SK-N-MC (cell line): ENCODE measurements around the gene GUF1.

ENCODE experiments used
- DNase-seq: peaks from one replicate; pipeline ENCODE4 v3.0.0-alpha.2; 2011; ENCODE audit warnings: low read depth, low spot score
- H3K27ac ChIP-seq: fragments of 200-600 bp; sonication (generic); 2 replicates; pipeline ENCODE4 v1.5.1; 2016; ENCODE audit warnings: mixed run types
- H3K36me3 ChIP-seq: fragments of 200-600 bp; sonication (generic); 2 replicates; pipeline ENCODE4 v1.6.1; 2017; ENCODE audit warnings: antibody characterized with exemption, low read length, mixed read lengths; ENCODE audit not compliant: insufficient read depth
- H3K4me3 ChIP-seq: fragments of 200-600 bp; sonication (generic); 2 replicates; pipeline ENCODE4 v1.5.1; 2016
- H3K9ac ChIP-seq: fragments of 200-600 bp; sonication (generic); 2 replicates; pipeline ENCODE4 v1.8.0; 2017; ENCODE audit warnings: mixed run types, mixed read lengths; ENCODE audit not compliant: insufficient read length
- H3K9me3 ChIP-seq: fragments of 200-600 bp; sonication (generic); 2 replicates; pipeline ENCODE4 v1.6.1; 2017; ENCODE audit warnings: low read depth, mild to moderate bottlenecking, antibody characterized with exemption, low read length, moderate library complexity, mixed read lengths
- EZH2 ChIP-seq: fragments of 200-600 bp; sonication (generic); IDR thresholded peaks from one replicate; pipeline ENCODE4 v1.6.1; 2017; ENCODE audit warnings: antibody characterized with exemption
- POLR2AphosphoS5 ChIP-seq: IDR thresholded peaks from 2 replicates; pipeline ENCODE4 v1.6.1; 2012; ENCODE audit warnings: mild to moderate bottlenecking, low read depth, low read length, borderline replicate concordance

The GUF1 gene

DNA sequence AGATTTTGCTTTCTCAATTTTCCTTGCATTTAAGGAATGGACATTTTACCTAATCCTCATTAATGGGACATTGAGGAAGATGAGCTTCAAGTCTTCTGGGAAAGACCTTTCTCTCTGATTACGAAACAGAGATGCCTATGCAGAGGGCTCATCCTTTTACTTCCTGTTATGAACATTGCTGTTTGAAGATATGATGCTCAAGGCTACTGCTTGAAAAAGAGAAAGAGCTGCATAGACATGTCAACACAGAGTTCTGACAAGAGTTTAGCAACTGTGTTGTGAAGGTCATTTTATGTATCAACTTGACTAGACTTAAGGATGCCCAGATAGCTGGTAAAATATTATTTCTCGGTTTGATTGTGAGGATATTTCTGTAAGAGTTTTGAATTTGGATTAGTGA lies 62.0 kb downstream of the GUF1 start:
- H3K36me3 ChIP-seq, result no peaks in the 10 kb centered on the region

More for the DNA sequence above, 62.0 kb downstream of the GUF1 start:
- Histone ChIP-seq H3K9me3 (no peaks in the 10 kb centered on the region), H3K9ac (no peak overlapping the region), H3K27ac (no peak overlapping the region), H3K4me3 (no peak overlapping the region)
- TF ChIP-seq POLR2AphosphoS5 (no peak), EZH2 (no peak)
- no peak for DNase-seq
